Activated naive CD4-positive, alpha-beta T cell treated with anti-CD3 and anti-CD28 coated beads for 36 hours (primary cell): Measurements from ENCODE around the gene HDGFL3. TPM values are rescaled to one million over a fixed set of nuclear protein-coding genes. Genes with fewer than 3 reads are reported as not detected.
"Not testable (repeated sequence)": the region's sequence is repeated elsewhere in the genome, so short reads cannot be mapped to it uniquely, and the experiment has no call there.

Source experiments
- CTCF ChIA-PET: fragments of 350-600 bp; sonication (Branson Sonifier 250); formaldehyde crosslinking; loops from one replicate; lab custom pipeline; 2021; ENCODE audit warnings: antibody characterized with exemption; lab: Charles Lee
- DNase-seq: peaks from one replicate; pipeline ENCODE4 v3.0.0-alpha.2; 2020
- H3K27ac Mint-ChIP-seq: one replicate; pipeline ENCODE4 v1.8.0; 2021; ENCODE audit warnings: mild to moderate bottlenecking, mixed read lengths
- H3K27me3 Mint-ChIP-seq: one replicate; pipeline ENCODE4 v1.8.0; 2021; ENCODE audit warnings: low read depth, mixed read lengths
- H3K36me3 Mint-ChIP-seq: one replicate; pipeline ENCODE4 v1.8.0; 2021; ENCODE audit warnings: low read depth, mixed read lengths
- H3K4me1 Mint-ChIP-seq: one replicate; pipeline ENCODE4 v1.8.0; 2021; ENCODE audit warnings: low read depth, mixed read lengths
- H3K4me3 Mint-ChIP-seq: one replicate; pipeline ENCODE4 v1.8.0; 2021; ENCODE audit warnings: mild to moderate bottlenecking, moderate library complexity, mixed read lengths
- H3K9me3 Mint-ChIP-seq: one replicate; pipeline ENCODE4 v1.8.0; 2021; ENCODE audit warnings: mixed read lengths
- intact Hi-C: fragments of 100-400 bp; cut with micrococcal nuclease; formaldehyde crosslinking; loops from one replicate; pipeline ENCODE4 v1.15.1; 2023
- total RNA-seq, 2 experiments: library from RNA; stranded (reverse); gene quantifications; one replicate each; pipeline ENCODE4 v1.2.3, GENCODE V29; 2021

HDGFL3 gene
- total RNA-seq, 2 experiments from 2014 or later, result 5.9 to 8.1 TPM

DNA sequence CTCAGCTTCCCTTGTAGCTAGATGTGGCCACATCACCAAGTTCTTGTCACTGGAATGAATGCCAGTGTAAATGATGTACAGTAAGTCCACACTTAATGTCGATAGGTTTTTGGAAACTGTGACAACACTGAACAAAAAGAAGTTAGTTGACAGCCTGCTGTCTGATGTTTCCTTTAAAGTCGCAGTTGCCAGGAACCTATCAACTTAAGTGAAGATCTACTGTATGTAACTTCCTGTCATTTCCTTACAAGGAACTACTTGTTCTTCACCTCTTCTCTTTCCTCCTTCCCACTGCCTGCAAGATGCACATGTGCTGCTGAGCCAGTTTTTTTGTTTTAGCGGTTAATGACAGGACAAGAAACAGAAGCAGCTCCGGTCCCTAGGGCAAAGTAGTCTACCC, 44.6 kb downstream of the HDGFL3 start:
- CTCF ChIA-PET, result no interaction called here
- intact Hi-C loops, result loop anchor here (1.0 to 5.0 kb wide), 3 partner anchors 36 to 151 kb away; partner anchors contain the start of genes BTBD1 and C15orf40
- no peak overlapping the region for H3K4me3 Mint-ChIP-seq
- peak overlapping the region; percentile 5 for H3K27ac Mint-ChIP-seq
- H3K9me3 Mint-ChIP-seq, result peaks cover 11% of the 10 kb centered on the region
- H3K27me3 Mint-ChIP-seq, result peaks cover 29% of the 10 kb centered on the region
- peak; percentile 4 for DNase-seq
- H3K4me1 Mint-ChIP-seq, result peaks cover 14% of the 10 kb centered on the region
- H3K36me3 Mint-ChIP-seq, result peaks cover 8% of the 10 kb centered on the region

DNA sequence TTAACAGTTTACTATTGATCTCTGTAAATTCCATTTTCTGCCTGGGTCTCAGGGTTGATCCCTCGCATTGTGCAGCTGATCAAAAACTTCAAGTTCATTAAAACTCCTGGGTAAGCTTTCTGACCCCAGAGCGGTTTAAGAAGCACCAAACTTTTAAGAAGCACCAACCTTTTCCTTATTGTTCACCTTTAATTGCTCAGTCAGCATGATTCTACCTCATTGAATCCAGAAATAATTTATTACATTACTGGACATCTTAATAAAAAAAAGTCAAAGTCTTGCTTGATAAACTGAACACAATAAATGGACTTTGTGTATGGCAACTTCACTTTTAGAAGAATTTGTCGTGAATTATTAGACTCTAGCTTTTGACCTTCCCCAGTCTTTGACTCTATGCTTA, 46.9 kb downstream of the HDGFL3 start:
- Mint-ChIP-seq H3K27ac (no peak overlapping the region), H3K36me3 (peaks cover 4% of the 10 kb centered on the region), H3K4me1 (peaks cover 17% of the 10 kb centered on the region), H3K4me3 (no peak overlapping the region), H3K27me3 (peaks cover 20% of the 10 kb centered on the region), H3K9me3 (peaks cover 1% of the 10 kb centered on the region)
- no peak for DNase-seq
- intact Hi-C loops, result loop anchor here (5.0 kb wide), 2 partner anchors 93 to 148 kb away; partner anchors contain the start of genes BTBD1 and C15orf40
- CTCF ChIA-PET, result no interaction called here

DNA sequence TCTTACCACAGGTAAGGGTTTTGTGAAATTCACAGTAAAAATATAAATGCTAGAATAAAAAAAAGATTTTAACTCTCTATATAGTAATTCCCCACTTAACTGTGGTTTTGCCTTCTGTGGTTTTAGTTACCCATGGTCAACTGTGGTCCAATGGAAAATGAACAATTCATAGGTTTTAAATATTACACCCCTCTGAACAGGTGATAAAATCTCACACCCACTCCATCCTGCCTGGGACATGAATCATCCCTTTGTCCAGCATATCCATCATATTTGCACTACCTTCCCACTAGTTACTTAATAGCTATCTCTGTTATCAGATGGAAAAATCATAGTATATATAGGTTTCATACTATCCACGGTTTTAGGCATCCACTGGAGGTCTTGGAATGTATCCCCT, 49.2 kb downstream of the HDGFL3 start:
- H3K4me3 Mint-ChIP-seq, result no peak overlapping the region
- H3K36me3 Mint-ChIP-seq, result no peaks in the 10 kb centered on the region
- H3K27me3 Mint-ChIP-seq, result peaks cover 13% of the 10 kb centered on the region
- peaks cover 10% of the 10 kb centered on the region for H3K4me1 Mint-ChIP-seq
- DNase-seq, result no peak
- H3K9me3 Mint-ChIP-seq, result no peaks in the 10 kb centered on the region
- no peak overlapping the region for H3K27ac Mint-ChIP-seq
- intact Hi-C loops, result no loop called here
- CTCF ChIA-PET, result no interaction called here

DNA sequence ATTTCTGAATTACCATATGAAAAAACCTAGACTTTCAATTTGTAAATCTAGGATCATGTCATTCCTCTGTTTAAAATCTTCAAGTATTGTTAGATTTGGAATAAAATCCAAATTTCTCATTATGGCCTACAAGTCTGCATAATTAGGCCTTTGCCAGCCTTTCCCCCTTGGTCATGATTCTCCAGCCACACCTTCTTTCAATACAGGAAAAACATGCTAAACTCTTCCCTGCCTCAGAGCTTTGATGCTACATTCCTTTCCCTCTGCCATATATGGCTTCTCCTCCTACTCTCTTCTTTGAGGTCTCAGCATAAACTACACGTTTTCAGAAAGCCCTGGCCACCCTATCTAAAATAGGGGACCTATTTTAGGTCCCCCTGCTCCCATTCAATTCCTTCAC, 51.7 kb downstream of the HDGFL3 start:
- Mint-ChIP-seq H3K4me1 (peaks cover 4% of the 10 kb centered on the region), H3K9me3 (no peaks in the 10 kb centered on the region), H3K36me3 (no peaks in the 10 kb centered on the region), H3K4me3 (no peak overlapping the region), H3K27me3 (peaks cover 2% of the 10 kb centered on the region), H3K27ac (no peak overlapping the region)
- CTCF ChIA-PET, result no interaction called here
- DNase-seq, result no peak
- intact Hi-C loops, result no loop called here

DNA sequence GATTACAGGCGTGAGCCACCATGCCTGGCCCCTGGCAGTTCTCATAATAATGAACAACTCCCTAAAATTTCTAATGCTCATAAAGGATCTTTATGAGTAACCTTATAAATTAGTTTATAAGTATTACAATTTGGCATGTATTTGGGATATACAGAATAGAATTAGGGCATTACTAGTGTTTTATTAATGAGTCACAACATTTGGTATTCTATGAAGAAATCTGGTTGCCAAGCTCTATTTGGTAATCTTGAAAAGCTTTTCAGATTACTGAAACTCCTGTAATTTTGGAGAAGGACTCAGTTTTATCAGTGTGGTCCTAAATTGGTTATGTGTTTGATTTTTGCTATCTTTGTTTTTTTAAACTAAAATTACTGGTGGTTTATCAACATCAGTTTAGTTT, 54.3 kb downstream of the HDGFL3 start:
- no peak for DNase-seq
- intact Hi-C loops, result no loop called here
- no peaks in the 10 kb centered on the region for H3K36me3 Mint-ChIP-seq
- H3K4me3 Mint-ChIP-seq, result no peak overlapping the region
- no peak overlapping the region for H3K27ac Mint-ChIP-seq
- no peaks in the 10 kb centered on the region for H3K9me3 Mint-ChIP-seq
- H3K27me3 Mint-ChIP-seq, result no peaks in the 10 kb centered on the region
- CTCF ChIA-PET, result no interaction called here
- H3K4me1 Mint-ChIP-seq, result peaks cover 4% of the 10 kb centered on the region

DNA sequence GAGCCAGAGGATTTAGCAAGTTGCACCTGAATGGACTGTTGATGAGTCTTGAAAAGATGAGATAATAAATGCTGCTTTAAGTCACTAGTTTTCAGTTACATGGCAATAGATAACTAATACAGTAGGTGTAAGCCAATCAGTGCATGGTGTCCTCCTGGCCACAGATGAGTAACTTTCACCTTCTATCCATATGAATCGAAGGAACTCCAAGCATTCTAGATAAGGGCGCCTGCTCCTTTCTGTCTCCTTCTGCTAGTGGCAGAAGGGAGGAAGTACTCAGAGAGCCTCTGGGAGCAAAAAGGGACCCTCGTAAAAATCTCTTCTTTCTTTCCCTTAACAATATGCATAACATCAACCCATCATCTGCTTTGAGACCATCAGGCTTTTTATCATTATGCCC, 62.9 kb downstream of the HDGFL3 start:
- CTCF ChIA-PET, result no interaction called here
- H3K4me1 Mint-ChIP-seq, result no peaks in the 10 kb centered on the region
- no peak overlapping the region for H3K27ac Mint-ChIP-seq
- intact Hi-C loops, result no loop called here
- DNase-seq, result no peak
- H3K9me3 Mint-ChIP-seq, result peaks cover 3% of the 10 kb centered on the region
- peaks cover 1% of the 10 kb centered on the region for H3K36me3 Mint-ChIP-seq
- no peak overlapping the region for H3K4me3 Mint-ChIP-seq
- H3K27me3 Mint-ChIP-seq, result peaks cover 8% of the 10 kb centered on the region

DNA sequence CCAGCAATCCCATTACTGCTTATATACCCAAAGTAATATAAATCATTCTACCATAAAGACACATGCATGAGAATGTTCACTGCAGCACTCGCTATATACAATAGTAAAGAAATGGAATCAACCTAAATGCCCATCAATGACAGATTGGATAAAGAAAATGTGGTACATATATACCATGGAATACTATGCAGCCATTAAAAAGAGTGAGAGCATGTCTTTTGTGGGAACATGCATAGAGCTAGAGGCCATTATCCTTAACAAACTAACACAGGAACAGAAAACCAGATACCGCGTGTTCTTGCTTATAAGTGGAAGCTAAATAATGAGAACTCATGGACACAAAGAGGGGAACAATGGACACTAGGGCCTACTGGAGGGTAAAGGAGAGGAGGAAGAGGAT, 65.5 kb downstream of the HDGFL3 start:
- intact Hi-C loops, H3K36me3 Mint-ChIP-seq, H3K27me3 Mint-ChIP-seq, H3K4me3 Mint-ChIP-seq, H3K9me3 Mint-ChIP-seq, H3K4me1 Mint-ChIP-seq, DNase-seq, H3K27ac Mint-ChIP-seq: not testable (repeated sequence)
- CTCF ChIA-PET, result interaction anchor here (0.7 kb wide), 1 partner anchor 68 kb away, joined by 4 read pairs; no protein-coding TSS in a partner anchor

DNA sequence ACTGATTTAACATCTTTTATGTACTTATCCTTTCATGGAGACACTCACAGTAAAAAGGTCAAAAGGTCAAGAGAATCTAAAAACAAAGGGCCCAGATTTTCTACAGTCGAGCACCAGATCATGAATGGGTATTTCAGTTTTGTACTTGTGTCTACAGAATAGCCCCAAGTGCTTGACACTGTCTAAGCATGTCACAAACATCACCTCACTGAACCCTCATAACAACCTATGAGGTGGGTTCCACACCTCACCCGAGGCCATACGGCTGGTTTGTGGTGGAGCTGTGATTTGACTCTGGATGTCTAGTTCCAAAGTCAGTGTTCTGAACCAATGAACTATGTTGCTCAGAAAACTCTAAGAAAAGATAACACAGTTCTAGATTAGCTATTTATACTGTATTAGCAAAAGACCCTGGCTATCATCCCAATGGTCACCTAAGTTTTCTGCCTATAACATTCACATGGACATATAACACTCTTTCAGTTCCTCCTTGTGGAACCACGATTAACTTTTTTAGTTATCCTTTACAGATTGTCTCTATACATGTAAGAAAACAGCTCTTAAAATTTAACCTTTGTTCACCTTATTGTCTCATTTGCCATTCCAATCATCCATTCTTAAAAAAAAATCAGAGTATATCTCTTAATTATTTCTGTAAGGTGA, 74.6 kb downstream of the HDGFL3 start:
- CTCF ChIA-PET, result no interaction called here
- no peaks in the 10 kb centered on the region for H3K9me3 Mint-ChIP-seq
- no peaks in the 10 kb centered on the region for H3K36me3 Mint-ChIP-seq
- intact Hi-C loops, result no loop called here
- H3K27ac Mint-ChIP-seq, result no peak overlapping the region
- H3K4me3 Mint-ChIP-seq, result no peak overlapping the region
- no peak for DNase-seq
- H3K4me1 Mint-ChIP-seq, result no peaks in the 10 kb centered on the region
- no peaks in the 10 kb centered on the region for H3K27me3 Mint-ChIP-seq

DNA sequence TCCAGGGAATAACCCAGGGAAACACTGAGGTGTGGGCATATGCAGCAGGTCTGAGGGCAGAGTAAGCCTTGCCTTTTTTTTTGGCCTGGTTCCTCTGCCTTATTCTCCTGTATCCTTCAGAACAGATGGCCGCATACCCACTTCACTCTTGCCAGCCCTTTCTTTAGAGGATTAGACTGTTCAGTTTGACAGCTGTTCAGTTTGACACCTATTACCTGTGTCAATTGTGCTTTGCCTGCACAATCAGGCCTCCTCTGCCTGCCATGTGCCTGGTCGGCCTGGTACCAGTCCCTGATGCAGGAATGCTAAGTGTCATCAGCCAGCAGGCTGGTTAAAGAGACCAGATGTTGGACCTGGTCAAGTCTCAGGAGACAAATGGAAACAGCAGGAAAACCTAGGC, 77.8 kb downstream of the HDGFL3 start:
- no peak overlapping the region for H3K4me3 Mint-ChIP-seq
- CTCF ChIA-PET, result no interaction called here
- H3K27ac Mint-ChIP-seq, result no peak overlapping the region
- intact Hi-C loops, result no loop called here
- H3K27me3 Mint-ChIP-seq, result no peaks in the 10 kb centered on the region
- no peaks in the 10 kb centered on the region for H3K9me3 Mint-ChIP-seq
- no peak for DNase-seq
- H3K36me3 Mint-ChIP-seq, result no peaks in the 10 kb centered on the region
- no peaks in the 10 kb centered on the region for H3K4me1 Mint-ChIP-seq

DNA sequence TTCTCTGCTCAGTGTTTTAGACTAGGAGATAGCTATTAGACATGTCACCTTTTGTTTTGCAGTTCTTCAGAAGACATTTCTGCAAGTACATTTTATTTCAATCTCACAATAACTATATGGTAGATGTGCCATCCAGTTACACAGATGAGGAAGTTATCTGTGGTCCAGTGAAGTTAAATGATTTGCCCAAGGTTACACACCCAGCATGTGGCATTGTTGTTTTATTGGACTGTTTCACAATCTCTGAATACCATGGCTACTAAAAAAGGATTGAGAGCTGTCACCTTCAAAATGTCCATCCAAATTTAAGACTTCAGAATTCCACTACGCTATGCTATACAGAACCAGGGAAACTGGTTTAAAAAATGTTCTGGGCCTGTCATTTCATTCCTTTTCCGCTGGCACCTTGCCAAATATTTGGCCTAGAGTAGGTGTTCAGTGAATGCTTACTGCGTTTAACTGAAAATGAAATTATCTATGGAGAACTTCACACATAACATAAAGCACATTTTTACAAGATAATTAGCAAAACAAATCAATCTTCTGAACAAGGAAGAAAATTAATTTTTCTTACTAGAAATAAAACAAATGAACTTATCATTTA, 80.0 kb downstream of the HDGFL3 start:
- CTCF ChIA-PET, result no interaction called here
- no peaks in the 10 kb centered on the region for H3K27me3 Mint-ChIP-seq
- intact Hi-C loops, result no loop called here
- no peak overlapping the region for H3K27ac Mint-ChIP-seq
- H3K36me3 Mint-ChIP-seq, result no peaks in the 10 kb centered on the region
- no peaks in the 10 kb centered on the region for H3K9me3 Mint-ChIP-seq
- no peak overlapping the region for H3K4me3 Mint-ChIP-seq
- no peaks in the 10 kb centered on the region for H3K4me1 Mint-ChIP-seq
- DNase-seq, result no peak

DNA sequence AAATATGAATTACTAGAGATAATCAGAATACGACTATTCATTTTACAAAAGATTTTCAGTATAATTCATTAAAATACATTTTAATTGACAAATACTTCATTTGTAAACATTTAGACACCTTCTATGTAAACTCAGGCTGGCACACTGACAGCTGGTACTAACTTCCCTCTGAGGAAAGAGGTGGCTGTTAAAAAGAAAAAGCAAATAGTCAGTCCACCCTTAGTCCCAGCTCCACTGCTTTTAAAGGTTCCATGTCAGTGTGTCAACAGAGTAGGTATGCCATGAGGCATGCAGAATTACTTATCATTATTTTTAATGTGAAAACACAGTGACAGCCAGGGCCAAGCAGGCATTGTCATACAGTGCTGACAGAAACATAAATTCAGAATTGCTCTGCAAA, 84.1 kb downstream of the HDGFL3 start:
- Mint-ChIP-seq H3K4me1 (no peaks in the 10 kb centered on the region), H3K36me3 (no peaks in the 10 kb centered on the region), H3K27me3 (no peaks in the 10 kb centered on the region), H3K27ac (no peak overlapping the region), H3K4me3 (no peak overlapping the region), H3K9me3 (no peaks in the 10 kb centered on the region)
- no peak for DNase-seq
- CTCF ChIA-PET, result no interaction called here
- intact Hi-C loops, result no loop called here

DNA sequence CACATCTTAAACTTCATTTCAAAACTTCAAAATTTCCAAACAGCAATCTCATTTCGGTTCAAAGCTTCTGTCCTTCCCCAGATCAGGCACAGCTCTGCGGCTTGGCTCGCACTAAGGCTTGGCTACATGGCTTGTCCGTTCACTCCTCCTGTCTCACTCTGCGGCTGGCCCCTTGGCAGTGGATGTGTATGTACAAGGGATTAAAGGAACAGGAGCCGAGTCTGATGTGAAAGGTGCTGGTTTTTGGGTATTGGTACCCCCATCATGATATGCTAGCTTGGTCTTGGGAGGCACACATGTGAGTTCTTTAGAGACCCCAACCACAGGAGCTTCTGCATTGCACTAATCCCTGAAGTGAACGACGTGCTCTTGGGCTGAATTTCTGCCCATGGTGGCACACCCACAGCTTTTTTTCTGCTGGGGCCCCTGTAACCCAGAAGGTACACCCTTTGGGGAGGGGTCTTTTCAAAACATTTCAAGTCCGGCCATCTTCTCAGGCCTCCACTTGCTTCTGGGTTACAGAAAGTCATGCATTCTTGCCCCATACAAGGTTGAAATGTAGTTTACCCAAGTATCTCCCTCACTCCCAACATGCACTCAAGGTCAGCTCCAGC, 87.5 kb downstream of the HDGFL3 start:
- no peaks in the 10 kb centered on the region for H3K9me3 Mint-ChIP-seq
- intact Hi-C loops, result no loop called here
- no peaks in the 10 kb centered on the region for H3K4me1 Mint-ChIP-seq
- DNase-seq, result no peak
- no peaks in the 10 kb centered on the region for H3K27me3 Mint-ChIP-seq
- no peak overlapping the region for H3K27ac Mint-ChIP-seq
- no peak overlapping the region for H3K4me3 Mint-ChIP-seq
- no peaks in the 10 kb centered on the region for H3K36me3 Mint-ChIP-seq
- CTCF ChIA-PET, result no interaction called here

DNA sequence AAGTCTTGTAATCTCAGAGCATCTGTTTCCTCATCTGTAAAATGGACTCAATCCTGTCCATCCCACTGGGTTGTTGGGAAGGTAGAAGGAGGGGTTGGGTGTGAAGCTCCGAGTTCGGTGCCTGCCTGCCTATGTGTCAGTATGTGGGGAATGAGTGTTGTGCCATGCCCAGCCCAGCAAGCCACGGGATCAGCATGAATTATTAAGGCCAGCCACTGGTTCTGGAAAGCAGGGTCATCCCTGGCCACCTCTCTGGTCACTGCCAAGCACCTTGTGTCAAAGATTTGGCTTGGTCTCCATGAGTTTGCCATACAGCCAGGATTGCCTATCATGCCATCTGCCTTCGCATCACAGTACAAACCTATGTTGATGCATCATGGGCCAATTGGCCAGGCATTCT, 88.7 kb downstream of the HDGFL3 start:
- no peaks in the 10 kb centered on the region for H3K9me3 Mint-ChIP-seq
- intact Hi-C loops, result no loop called here
- no peaks in the 10 kb centered on the region for H3K36me3 Mint-ChIP-seq
- no peak overlapping the region for H3K27ac Mint-ChIP-seq
- CTCF ChIA-PET, result no interaction called here
- DNase-seq, result no peak
- H3K4me3 Mint-ChIP-seq, result no peak overlapping the region
- no peaks in the 10 kb centered on the region for H3K27me3 Mint-ChIP-seq
- no peaks in the 10 kb centered on the region for H3K4me1 Mint-ChIP-seq
